Tibial artery (tissue), 4 donors: ENCODE data around the gene TXNDC16.

Source experiments
- DNase-seq, 2 donors: peaks; one replicate each; pipeline ENCODE4 v3.0.0-alpha.2; 2019
- H3K27ac ChIP-seq, 2 donors: fragments of 200-600 bp; sonication (generic) in 1 of 2; 1 replicate in 1 of 2; 2 replicates in 1 of 2; pipeline ENCODE4 v1.5.1; 2018 to 2019; ENCODE audit warnings: mild to moderate bottlenecking in 1 of 2
- H3K27me3 ChIP-seq, 2 donors: fragments of 200-600 bp; sonication (generic) in 1 of 2; one replicate each; pipeline versions ENCODE4 v1.5.1 to v1.6.0; 2016 to 2019
- H3K36me3 ChIP-seq, 3 donors: fragments of 200-600 bp; sonication (generic) in 2 of 3; one replicate each; pipeline ENCODE4 v1.5.1; 2016 to 2019; ENCODE audit warnings: mild to moderate bottlenecking in 2 of 3
- H3K4me1 ChIP-seq, 4 donors: fragments of 200-600 bp; sonication (generic) in 2 of 4; 1 replicate in 3 of 4; 2 replicates in 1 of 4; pipeline ENCODE4 v1.5.1; 2016 to 2019
- H3K4me3 ChIP-seq, 2 donors: fragments of 200-600 bp; sonication (generic) in 1 of 2; 1 replicate in 1 of 2; 2 replicates in 1 of 2; pipeline ENCODE4 v1.5.1; 2018 to 2019; ENCODE audit warnings: mild to moderate bottlenecking in 2 of 2
- H3K9me3 ChIP-seq, 3 donors: fragments of 200-600 bp; sonication (generic) in 1 of 3; one replicate each; pipeline ENCODE4 v1.5.1; 2016 to 2019
- CTCF ChIP-seq, 2 experiments: fragments of 200-600 bp in 1 of 2; fragments of 450-650 bp in 1 of 2; IDR thresholded peaks; one replicate each; pipeline ENCODE4 v1.5.1; 2017 to 2019; ENCODE audit warnings: antibody characterized with exemption in 2 of 2, mild to moderate bottlenecking in 1 of 2, moderate library complexity in 1 of 2
- intact Hi-C: fragments of 100-400 bp; cut with DNase I; formaldehyde crosslinking; loops from one replicate; pipeline ENCODE4 v1.15.0; 2023; ENCODE audit warnings: low total_unique reads

TXNDC16 gene

GRCh38 chr14:52417139-52417538 lies 135.2 kb downstream of the TXNDC16 start:
- H3K27me3 ChIP-seq = no peaks in the 10 kb centered on the region
- H3K27ac ChIP-seq = no peak overlapping the region
- no peak for TF ChIP-seq CTCF (IDR thresholded peaks at IDR 0.05)
- H3K4me1 ChIP-seq = peaks cover 0 to 9% (median under 1%) of the 10 kb centered on the region in 4 donors
- H3K9me3 ChIP-seq = no peaks in the 10 kb centered on the region
- no peak for DNase-seq
- no peak overlapping the region for H3K4me3 ChIP-seq
- intact Hi-C loops = no loop called here
- H3K36me3 ChIP-seq = no peaks in the 10 kb centered on the region

- DNase-seq = no peak
- H3K4me1 ChIP-seq = peaks cover 0 to 14% (median 3%) of the 10 kb centered on the region in 4 donors
- H3K4me3 ChIP-seq = no peak overlapping the region
- no peak for TF ChIP-seq CTCF (IDR thresholded peaks at IDR 0.05)
- no peak overlapping the region for H3K27ac ChIP-seq
- intact Hi-C loops = no loop called here
- H3K36me3 ChIP-seq = no peaks in the 10 kb centered on the region
- no peaks in the 10 kb centered on the region for H3K27me3 ChIP-seq
- H3K9me3 ChIP-seq = no peaks in the 10 kb centered on the region
These were observed 138.4 kb downstream of the TXNDC16 start for GRCh38 chr14:52413729-52414408.

GRCh38 chr14:52412426-52412825 lies 139.9 kb downstream of the TXNDC16 start:
- TF ChIP-seq CTCF (IDR thresholded peaks at IDR 0.05) = no peak
- intact Hi-C loops = no loop called here
- Histone ChIP-seq H3K9me3 (no peaks in the 10 kb centered on the region), H3K4me3 (no peak overlapping the region), H3K27ac (peak overlapping the region in 1 of 2 donors; percentile 34), H3K4me1 (peaks cover 0 to 14% (median 3%) of the 10 kb centered on the region in 4 donors), H3K27me3 (no peaks in the 10 kb centered on the region), H3K36me3 (no peaks in the 10 kb centered on the region)
- DNase-seq = no peak

- Histone ChIP-seq H3K27me3 (no peaks in the 10 kb centered on the region), H3K9me3 (no peaks in the 10 kb centered on the region), H3K36me3 (no peaks in the 10 kb centered on the region), H3K4me3 (no peak overlapping the region), H3K27ac (no peak overlapping the region), H3K4me1 (no peaks in the 10 kb centered on the region)
- TF ChIP-seq CTCF (IDR thresholded peaks at IDR 0.05) = no peak
- no peak for DNase-seq
- intact Hi-C loops = no loop called here
These were observed 147.0 kb downstream of the TXNDC16 start for GRCh38 chr14:52405314-52405713.

GRCh38 chr14:52402812-52403526 lies 149.3 kb downstream of the TXNDC16 start:
- no peak for DNase-seq
- Histone ChIP-seq H3K36me3 (no peaks in the 10 kb centered on the region), H3K4me3 (no peak overlapping the region), H3K4me1 (no peaks in the 10 kb centered on the region), H3K9me3 (no peaks in the 10 kb centered on the region), H3K27me3 (no peaks in the 10 kb centered on the region), H3K27ac (no peak overlapping the region)
- intact Hi-C loops = no loop called here
- TF ChIP-seq CTCF (IDR thresholded peaks at IDR 0.05) = no peak
